ENCODE data around the gene CNGA1.

The CNGA1 gene

GRCh38 chr4:48016141-48017107 is at the start of gene CNGA1, which contains the start of gene NIPAL1:
CNGA1 (minus strand) TSS chr4:48016681; CDS start chr4:47952689, 63,992 bp downstream.
NIPAL1 (plus strand) TSS chr4:48016772; CDS start chr4:48016840, 68 bp downstream.
- DNase-seq: peak; percentile 16

GRCh38 chr4:48065587-48066052 is 49.1 kb upstream of the CNGA1 start:
- DNase-seq: no peak

GRCh38 chr4:48064349-48064748 is 47.9 kb upstream of the CNGA1 start:
- DNase-seq: no peak

- DNase-seq: no peak
These were observed 42.4 kb upstream of the CNGA1 start for GRCh38 chr4:48058617-48059530.

GRCh38 chr4:48051078-48051477 is 34.6 kb upstream of the CNGA1 start:
- DNase-seq: no peak

GRCh38 chr4:48049483-48049882 is 33.0 kb upstream of the CNGA1 start:
- no peak for DNase-seq

GRCh38 chr4:48047896-48048295 is 31.4 kb upstream of the CNGA1 start:
- no peak for DNase-seq

- DNase-seq: no peak
These were observed 31.0 kb upstream of the CNGA1 start for GRCh38 chr4:48047421-48047844.

- no peak for DNase-seq
These were observed 29.6 kb upstream of the CNGA1 start for GRCh38 chr4:48046059-48046458.

- no peak for DNase-seq
These were observed 27.8 kb upstream of the CNGA1 start for GRCh38 chr4:48044298-48044697.

- DNase-seq: no peak
These were observed 27.0 kb upstream of the CNGA1 start for GRCh38 chr4:48043504-48043903.

- no peak for DNase-seq
These were observed 26.5 kb upstream of the CNGA1 start for GRCh38 chr4:48042979-48043461.

GRCh38 chr4:48041535-48042137 is 25.2 kb upstream of the CNGA1 start:
- no peak for DNase-seq

- DNase-seq: no peak
These were observed 23.1 kb upstream of the CNGA1 start for GRCh38 chr4:48039561-48039960.

- no peak for DNase-seq
These were observed 22.2 kb upstream of the CNGA1 start for GRCh38 chr4:48038666-48039065.

- no peak for DNase-seq
These were observed 20.6 kb upstream of the CNGA1 start for GRCh38 chr4:48037117-48037462.

- DNase-seq: no peak
These were observed 19.5 kb upstream of the CNGA1 start for GRCh38 chr4:48035952-48036351.

GRCh38 chr4:48033825-48034413 is 17.4 kb upstream of the CNGA1 start:
- no peak for DNase-seq

- no peak for DNase-seq
These were observed 16.9 kb upstream of the CNGA1 start for GRCh38 chr4:48033412-48033811.

- no peak for DNase-seq
These were observed 16.2 kb upstream of the CNGA1 start for GRCh38 chr4:48032721-48033120.

- no peak for DNase-seq
These were observed 15.5 kb upstream of the CNGA1 start for GRCh38 chr4:48031802-48032525.

GRCh38 chr4:48030470-48030869 is 14.0 kb upstream of the CNGA1 start:
- DNase-seq: no peak
